Globus pallidus (tissue), 1 donor: ENCODE data around the gene GAS2L3.
"Not testable (repeated sequence)": the region's sequence is repeated elsewhere in the genome, so short reads cannot be mapped to it uniquely, and the experiment has no call there.

Experiments
- DNase-seq: peaks from one replicate; pipeline ENCODE4 v3.0.0-alpha.2; 2015; ENCODE audit warnings: low spot score

The GAS2L3 gene

GRCh38 chr12:100574187-100575074 lies 947 bp downstream of the GAS2L3 start:
- no peak for DNase-seq

- DNase-seq: no peak
Measured at GRCh38 chr12:100576331-100577036, 3.0 kb downstream of the GAS2L3 start.

GRCh38 chr12:100578923-100579322 lies 5.4 kb downstream of the GAS2L3 start:
- no peak for DNase-seq

GRCh38 chr12:100579844-100580243 lies 6.4 kb downstream of the GAS2L3 start:
- DNase-seq: no peak

- no peak for DNase-seq
Measured at GRCh38 chr12:100584256-100584655, 10.8 kb downstream of the GAS2L3 start.

- DNase-seq: no peak
Measured at GRCh38 chr12:100591979-100592378, 18.5 kb downstream of the GAS2L3 start.

GRCh38 chr12:100593490-100593889 lies 20.0 kb downstream of the GAS2L3 start:
- DNase-seq: no peak

GRCh38 chr12:100601626-100602025 lies 28.1 kb downstream of the GAS2L3 start:
- no peak for DNase-seq

- DNase-seq: not testable (repeated sequence)
Measured at GRCh38 chr12:100602997-100603396, 29.5 kb downstream of the GAS2L3 start.

- peak; percentile 32 for DNase-seq
Measured at GRCh38 chr12:100608776-100609175, 35.3 kb downstream of the GAS2L3 start.

GRCh38 chr12:100610666-100611430 lies 37.4 kb downstream of the GAS2L3 start:
- DNase-seq: no peak

- DNase-seq: no peak
Measured at GRCh38 chr12:100612606-100613005, 39.1 kb downstream of the GAS2L3 start.

GRCh38 chr12:100624571-100624970 lies 51.1 kb downstream of the GAS2L3 start:
- DNase-seq: no peak

GRCh38 chr12:100632445-100632892 lies 59.0 kb downstream of the GAS2L3 start:
- DNase-seq: no peak

- not testable (repeated sequence) for DNase-seq
Measured at GRCh38 chr12:100633082-100633785, 59.8 kb downstream of the GAS2L3 start.

- DNase-seq: no peak
Measured at GRCh38 chr12:100643246-100643645, 69.8 kb downstream of the GAS2L3 start.

- DNase-seq: no peak
Measured at GRCh38 chr12:100646896-100647295, 73.4 kb downstream of the GAS2L3 start.

GRCh38 chr12:100651108-100651507 lies 77.6 kb downstream of the GAS2L3 start:
- no peak for DNase-seq

- no peak for DNase-seq
Measured at GRCh38 chr12:100651694-100652093, 78.2 kb downstream of the GAS2L3 start.

- no peak for DNase-seq
Measured at GRCh38 chr12:100652488-100652887, 79.0 kb downstream of the GAS2L3 start.

- no peak for DNase-seq
Measured at GRCh38 chr12:100656141-100656540, 82.7 kb downstream of the GAS2L3 start.

GRCh38 chr12:100656856-100657255 lies 83.4 kb downstream of the GAS2L3 start:
- no peak for DNase-seq
